ENCODE measurements around the gene SCGB1C1. TPM values are rescaled to one million over a fixed set of nuclear protein-coding genes. Genes with fewer than 3 reads are reported as not detected.
"Not testable (repeated sequence)": the region's sequence is repeated elsewhere in the genome, so short reads cannot be mapped to it uniquely, and the experiment has no call there.

SCGB1C1 gene
- total and polyA plus RNA-seq, 3 donors from 2014 or later = not detected

DNA sequence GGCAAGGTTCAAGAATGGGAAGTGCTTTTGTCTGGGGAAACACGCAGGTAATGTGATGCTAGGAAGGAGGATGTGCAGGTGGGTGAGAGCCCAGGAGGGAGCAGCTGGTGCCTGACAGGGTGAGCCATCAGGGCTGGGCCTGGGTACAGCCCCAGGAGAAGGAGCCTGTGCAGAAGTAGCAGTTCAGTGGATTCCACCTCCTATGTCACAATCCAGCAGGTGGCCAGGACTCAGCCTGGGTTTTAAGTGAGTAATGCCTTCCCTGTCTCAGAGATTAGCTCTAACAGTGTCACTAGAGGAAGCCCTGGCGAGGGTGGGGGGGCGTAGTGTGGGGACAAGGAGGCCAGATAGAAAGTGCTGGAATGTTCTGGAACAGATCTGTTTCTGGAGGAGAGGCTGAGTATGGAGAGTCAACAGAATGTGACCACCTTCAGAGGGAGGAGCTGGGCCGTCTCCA lies 22.7 kb downstream of the SCGB1C1 start:
- Histone ChIP-seq H3K27me3 (no peaks in the 10 kb centered on the region), H3K4me1 (no peaks in the 10 kb centered on the region), H3K9me3 (no peaks in the 10 kb centered on the region), H3K36me3 (ENCODE audit: low read depth, missing control alignments) (no peaks in the 10 kb centered on the region), H3K27ac (no peak overlapping the region), H3K4me3 (no peak overlapping the region)
- intact Hi-C loops (cut with DNase I; ENCODE audit: low total_unique reads) = no loop called here
- 61 to 72% methylated on average over 2 to 4 of the region's 4 CpGs for WGBS, 2 donors
- no peak for TF ChIP-seq POLR2A (IDR thresholded peaks at IDR 0.05)
- TF ChIP-seq, protein P1, sequence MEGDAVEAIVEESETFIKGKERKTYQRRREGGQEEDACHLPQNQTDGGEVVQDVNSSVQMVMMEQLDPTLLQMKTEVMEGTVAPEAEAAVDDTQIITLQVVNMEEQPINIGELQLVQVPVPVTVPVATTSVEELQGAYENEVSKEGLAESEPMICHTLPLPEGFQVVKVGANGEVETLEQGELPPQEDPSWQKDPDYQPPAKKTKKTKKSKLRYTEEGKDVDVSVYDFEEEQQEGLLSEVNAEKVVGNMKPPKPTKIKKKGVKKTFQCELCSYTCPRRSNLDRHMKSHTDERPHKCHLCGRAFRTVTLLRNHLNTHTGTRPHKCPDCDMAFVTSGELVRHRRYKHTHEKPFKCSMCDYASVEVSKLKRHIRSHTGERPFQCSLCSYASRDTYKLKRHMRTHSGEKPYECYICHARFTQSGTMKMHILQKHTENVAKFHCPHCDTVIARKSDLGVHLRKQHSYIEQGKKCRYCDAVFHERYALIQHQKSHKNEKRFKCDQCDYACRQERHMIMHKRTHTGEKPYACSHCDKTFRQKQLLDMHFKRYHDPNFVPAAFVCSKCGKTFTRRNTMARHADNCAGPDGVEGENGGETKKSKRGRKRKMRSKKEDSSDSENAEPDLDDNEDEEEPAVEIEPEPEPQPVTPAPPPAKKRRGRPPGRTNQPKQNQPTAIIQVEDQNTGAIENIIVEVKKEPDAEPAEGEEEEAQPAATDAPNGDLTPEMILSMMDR (IDR thresholded peaks at IDR 0.05) = no peak
- DNase-seq = no peak

DNA sequence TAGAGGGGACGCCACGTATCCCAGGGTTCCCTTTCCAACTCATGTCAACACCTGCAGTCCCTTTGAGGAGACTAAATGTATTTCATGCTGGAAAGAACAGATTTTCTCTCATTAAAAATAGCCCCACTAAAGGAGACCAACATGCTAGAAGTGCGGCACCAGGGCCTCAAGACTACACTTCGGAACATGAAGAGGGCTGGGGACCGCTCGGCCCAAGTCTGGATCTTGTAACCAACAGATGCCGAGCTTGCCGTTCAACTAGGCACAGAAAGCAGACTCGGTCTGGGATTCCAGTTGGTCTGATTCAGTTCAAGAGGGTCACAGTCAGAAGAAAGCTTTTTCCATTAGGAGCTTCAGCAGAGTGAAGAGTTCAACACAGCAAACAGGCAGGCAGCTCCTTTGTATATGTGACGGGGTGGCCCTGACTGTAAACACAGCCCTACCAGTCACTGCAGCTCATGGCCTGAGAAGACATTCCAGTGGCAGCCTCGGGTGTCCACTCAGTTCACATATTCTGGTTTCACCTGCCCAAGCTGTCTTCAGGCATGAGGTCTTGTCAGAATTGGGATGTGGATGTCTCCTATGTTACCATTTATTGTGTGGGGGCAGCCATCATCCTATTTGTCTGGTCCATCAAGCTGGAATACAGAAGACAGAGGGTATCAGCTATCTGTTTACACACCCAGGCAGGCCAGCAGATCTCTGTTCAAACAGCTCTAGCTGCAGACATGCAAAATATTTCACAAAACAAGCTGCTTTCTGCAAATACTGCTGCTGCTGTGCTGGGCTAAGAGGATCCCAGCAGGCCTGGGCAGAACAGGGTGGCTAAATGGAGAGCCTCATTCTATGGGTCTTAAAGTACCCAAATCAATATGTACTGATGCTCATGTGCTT lies 23.4 kb downstream of the SCGB1C1 start:
- H3K4me1 ChIP-seq = no peaks in the 10 kb centered on the region

DNA sequence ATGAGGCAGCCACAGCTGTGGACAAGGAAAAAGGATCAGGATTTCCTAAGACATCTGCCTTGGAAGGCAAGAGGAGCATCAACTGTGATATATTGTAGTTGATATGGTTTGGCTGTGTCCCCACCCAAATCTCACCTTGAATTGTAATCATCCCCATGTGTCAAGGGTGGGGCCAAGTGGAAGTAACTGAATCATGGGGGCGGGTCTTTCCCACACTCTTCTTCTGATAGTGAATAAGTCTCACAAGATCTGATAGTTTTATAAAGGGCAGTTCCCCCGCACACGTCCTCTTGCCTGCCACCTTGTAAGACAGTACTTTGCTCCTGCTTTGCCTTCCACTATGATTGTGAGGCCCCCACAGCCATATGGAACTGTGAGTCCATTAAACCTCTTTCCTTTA lies 24.8 kb downstream of the SCGB1C1 start:
- H3K36me3 ChIP-seq (ENCODE audit: low read depth, missing control alignments) = no peaks in the 10 kb centered on the region
- intact Hi-C loops (cut with DNase I; ENCODE audit: low total_unique reads) = no loop called here
- no peaks in the 10 kb centered on the region for H3K4me1 ChIP-seq
- DNase-seq = no peak
- no peak for TF ChIP-seq POLR2A (IDR thresholded peaks at IDR 0.05)
- TF ChIP-seq, protein P1 (IDR thresholded peaks at IDR 0.05) = no peak
- no peak overlapping the region for H3K27ac ChIP-seq
- H3K27me3 ChIP-seq = no peaks in the 10 kb centered on the region
- H3K4me3 ChIP-seq = no peak overlapping the region
- 90 to 93% methylated on average over 3 of the region's 3 CpGs for WGBS, 2 donors
- no peaks in the 10 kb centered on the region for H3K9me3 ChIP-seq

More for the DNA sequence above, 23.4 kb downstream of the SCGB1C1 start:
- intact Hi-C loops (cut with DNase I; ENCODE audit: low total_unique reads) = no loop called here
- 83 to 88% methylated on average over 11 of the region's 11 CpGs for WGBS, 2 donors
- Histone ChIP-seq H3K27me3 (no peaks in the 10 kb centered on the region), H3K27ac (no peak overlapping the region), H3K4me3 (no peak overlapping the region), H3K9me3 (no peaks in the 10 kb centered on the region), H3K36me3 (ENCODE audit: low read depth, missing control alignments) (no peaks in the 10 kb centered on the region)
- TF ChIP-seq POLR2A (IDR thresholded peaks at IDR 0.05) = no peak
- TF ChIP-seq, protein P1 (IDR thresholded peaks at IDR 0.05) = no peak
- no peak for DNase-seq

GRCh38 chr11:218815-219593 lies 26.1 kb downstream of the SCGB1C1 start:
- H3K27ac ChIP-seq = no peak overlapping the region
- H3K27me3 ChIP-seq = no peaks in the 10 kb centered on the region
- no peaks in the 10 kb centered on the region for H3K9me3 ChIP-seq
- peak; percentile 7 for DNase-seq
- no peak overlapping the region for H3K4me3 ChIP-seq
- no peaks in the 10 kb centered on the region for H3K36me3 ChIP-seq (ENCODE audit: low read depth, missing control alignments)
- WGBS, 2 donors = 90 to 91% methylated on average over 29 of the region's 29 CpGs
- H3K4me1 ChIP-seq = no peaks in the 10 kb centered on the region
- TF ChIP-seq, protein P1 (IDR thresholded peaks at IDR 0.05) = no peak
- no peak for TF ChIP-seq POLR2A (IDR thresholded peaks at IDR 0.05)
- intact Hi-C loops (cut with DNase I; ENCODE audit: low total_unique reads) = no loop called here

GRCh38 chr11:220641-221215 lies 27.9 kb downstream of the SCGB1C1 start:
- H3K4me3 ChIP-seq; H3K36me3 ChIP-seq (ENCODE audit: low read depth, missing control alignments); H3K9me3 ChIP-seq; H3K27ac ChIP-seq; intact Hi-C loops (cut with DNase I; ENCODE audit: low total_unique reads); H3K4me1 ChIP-seq; DNase-seq; H3K27me3 ChIP-seq: not testable (repeated sequence)
- WGBS, 2 donors = 71 to 80% methylated on average over 3 of the region's 3 CpGs

Data from testis (tissue), 3 donors.